ENCODE data around the gene CPB1.

DNA sequence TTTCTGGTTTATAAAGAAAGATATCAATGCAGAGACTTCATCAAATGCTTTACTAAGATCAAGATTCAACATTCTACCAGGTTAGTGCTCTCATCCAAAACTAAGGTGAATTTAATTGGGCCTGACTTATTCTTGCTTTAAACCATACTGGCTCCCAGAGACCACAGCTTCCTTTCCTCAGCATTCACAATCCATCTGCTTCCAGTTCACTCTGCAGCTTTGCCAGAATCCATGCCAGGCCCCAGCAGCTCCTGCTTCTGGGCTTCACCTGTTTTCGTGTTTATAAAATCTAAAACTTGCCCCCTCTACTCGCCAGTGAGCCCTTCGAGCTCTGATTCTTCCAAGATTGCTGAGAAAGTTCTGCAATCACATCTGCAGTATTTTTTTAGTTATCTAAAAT is 2.3 kb downstream of the CPB1 start:
- no peak for TF ChIP-seq CTCF (IDR thresholded peaks at IDR 0.05; ENCODE audit: low read depth, low read length)
- TF ChIP-seq, protein P1, sequence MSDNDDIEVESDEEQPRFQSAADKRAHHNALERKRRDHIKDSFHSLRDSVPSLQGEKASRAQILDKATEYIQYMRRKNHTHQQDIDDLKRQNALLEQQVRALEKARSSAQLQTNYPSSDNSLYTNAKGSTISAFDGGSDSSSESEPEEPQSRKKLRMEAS (IDR thresholded peaks at IDR 0.05; ENCODE audit: low read depth, low read length): no peak
- TF ChIP-seq POLR2A (IDR thresholded peaks at IDR 0.05; ENCODE audit: extremely low read depth, insufficient read length): no peak
